ENCODE results near the gene DHX40. TPM values are rescaled to one million over a fixed set of nuclear protein-coding genes. Genes with fewer than 3 reads are reported as not detected.

DHX40 gene
- total and polyA plus RNA-seq, 2 of the 13 experiments (the other 11 are each of a cell fraction or from before 2014, with no cell fraction given), result 22.2 to 37.0 TPM

DNA sequence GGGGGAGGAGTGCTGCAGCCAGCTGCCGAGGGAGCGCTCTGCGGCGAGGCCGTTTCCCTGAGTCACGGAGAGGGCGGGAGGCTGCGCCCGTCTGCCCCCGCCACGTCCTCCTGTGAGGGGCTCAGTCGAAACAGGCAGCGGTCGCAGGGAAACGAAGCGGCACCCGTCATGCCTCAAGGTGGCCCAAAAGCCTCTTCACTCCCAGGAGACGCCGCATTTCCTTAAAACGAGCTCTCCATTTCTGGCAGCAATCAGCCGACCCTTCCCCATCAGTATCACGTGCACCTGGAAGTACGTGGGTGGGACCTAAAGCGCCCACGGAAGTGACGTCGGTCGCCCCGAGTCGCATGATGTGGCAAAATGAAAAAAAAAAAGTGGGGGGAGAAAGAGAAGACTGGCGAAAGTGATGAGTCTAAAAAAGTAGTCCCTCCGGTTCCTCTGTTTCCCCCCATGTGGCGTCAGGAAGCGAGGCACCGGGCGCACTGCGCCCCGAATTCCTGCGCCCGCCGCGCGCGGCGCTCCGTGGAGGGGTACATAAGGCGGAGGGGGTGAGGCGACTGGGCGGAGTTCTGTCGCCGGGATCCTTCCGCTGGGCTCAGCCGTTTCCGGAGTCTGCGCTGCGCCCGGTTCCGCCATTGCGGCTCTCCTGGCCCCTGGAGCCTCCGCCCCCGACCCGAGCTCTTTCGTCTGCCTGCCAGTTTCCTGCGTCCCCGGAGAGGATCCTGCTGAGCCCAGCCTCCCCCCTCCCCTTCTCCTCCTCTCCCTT, 54.1 kb downstream of the DHX40 start, which contains the start of gene CLTC (continued):
- TF ChIP-seq ZNF33B (CRISPR knock-in tag; IDR thresholded peaks at IDR 0.05), result peak; percentile 6; the same call in 1 of the 2 replicates
- peak; percentile 70; the same call in 1 of the 2 replicates for TF ChIP-seq ZNF446 (CRISPR knock-in tag; IDR thresholded peaks at IDR 0.05)
- TF ChIP-seq SOX5 (CRISPR knock-in tag; IDR thresholded peaks at IDR 0.05; ENCODE audit: borderline replicate concordance), result peak; percentile 32; the same call in 1 of the 2 replicates
- no peak; the same call in none of the 2 replicates for TF ChIP-seq ZNF205 (CRISPR knock-in tag; IDR thresholded peaks at IDR 0.05)
- TF ChIP-seq KLF13 (CRISPR knock-in tag; IDR thresholded peaks at IDR 0.05), result 0 out of 2 replicates have a peak, but pooled peaks have one; percentile 75
- TF ChIP-seq HES4 (CRISPR knock-in tag; IDR thresholded peaks at IDR 0.05; ENCODE audit: borderline replicate concordance), result peak; percentile 82
- TF ChIP-seq, protein P1, sequence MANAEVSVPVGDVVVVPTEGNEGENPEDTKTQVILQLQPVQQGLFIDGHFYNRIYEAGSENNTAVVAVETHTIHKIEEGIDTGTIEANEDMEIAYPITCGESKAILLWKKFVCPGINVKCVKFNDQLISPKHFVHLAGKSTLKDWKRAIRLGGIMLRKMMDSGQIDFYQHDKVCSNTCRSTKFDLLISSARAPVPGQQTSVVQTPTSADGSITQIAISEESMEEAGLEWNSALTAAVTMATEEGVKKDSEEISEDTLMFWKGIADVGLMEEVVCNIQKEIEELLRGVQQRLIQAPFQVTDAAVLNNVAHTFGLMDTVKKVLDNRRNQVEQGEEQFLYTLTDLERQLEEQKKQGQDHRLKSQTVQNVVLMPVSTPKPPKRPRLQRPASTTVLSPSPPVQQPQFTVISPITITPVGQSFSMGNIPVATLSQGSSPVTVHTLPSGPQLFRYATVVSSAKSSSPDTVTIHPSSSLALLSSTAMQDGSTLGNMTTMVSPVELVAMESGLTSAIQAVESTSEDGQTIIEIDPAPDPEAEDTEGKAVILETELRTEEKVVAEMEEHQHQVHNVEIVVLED (CRISPR knock-in tag; IDR thresholded peaks at IDR 0.05; ENCODE audit: borderline replicate concordance), result peak; percentile 86
- TF ChIP-seq SAP130 (CRISPR knock-in tag; IDR thresholded peaks at IDR 0.05; ENCODE audit: low read depth), result peak; percentile 92
- TF ChIP-seq, protein P2, sequence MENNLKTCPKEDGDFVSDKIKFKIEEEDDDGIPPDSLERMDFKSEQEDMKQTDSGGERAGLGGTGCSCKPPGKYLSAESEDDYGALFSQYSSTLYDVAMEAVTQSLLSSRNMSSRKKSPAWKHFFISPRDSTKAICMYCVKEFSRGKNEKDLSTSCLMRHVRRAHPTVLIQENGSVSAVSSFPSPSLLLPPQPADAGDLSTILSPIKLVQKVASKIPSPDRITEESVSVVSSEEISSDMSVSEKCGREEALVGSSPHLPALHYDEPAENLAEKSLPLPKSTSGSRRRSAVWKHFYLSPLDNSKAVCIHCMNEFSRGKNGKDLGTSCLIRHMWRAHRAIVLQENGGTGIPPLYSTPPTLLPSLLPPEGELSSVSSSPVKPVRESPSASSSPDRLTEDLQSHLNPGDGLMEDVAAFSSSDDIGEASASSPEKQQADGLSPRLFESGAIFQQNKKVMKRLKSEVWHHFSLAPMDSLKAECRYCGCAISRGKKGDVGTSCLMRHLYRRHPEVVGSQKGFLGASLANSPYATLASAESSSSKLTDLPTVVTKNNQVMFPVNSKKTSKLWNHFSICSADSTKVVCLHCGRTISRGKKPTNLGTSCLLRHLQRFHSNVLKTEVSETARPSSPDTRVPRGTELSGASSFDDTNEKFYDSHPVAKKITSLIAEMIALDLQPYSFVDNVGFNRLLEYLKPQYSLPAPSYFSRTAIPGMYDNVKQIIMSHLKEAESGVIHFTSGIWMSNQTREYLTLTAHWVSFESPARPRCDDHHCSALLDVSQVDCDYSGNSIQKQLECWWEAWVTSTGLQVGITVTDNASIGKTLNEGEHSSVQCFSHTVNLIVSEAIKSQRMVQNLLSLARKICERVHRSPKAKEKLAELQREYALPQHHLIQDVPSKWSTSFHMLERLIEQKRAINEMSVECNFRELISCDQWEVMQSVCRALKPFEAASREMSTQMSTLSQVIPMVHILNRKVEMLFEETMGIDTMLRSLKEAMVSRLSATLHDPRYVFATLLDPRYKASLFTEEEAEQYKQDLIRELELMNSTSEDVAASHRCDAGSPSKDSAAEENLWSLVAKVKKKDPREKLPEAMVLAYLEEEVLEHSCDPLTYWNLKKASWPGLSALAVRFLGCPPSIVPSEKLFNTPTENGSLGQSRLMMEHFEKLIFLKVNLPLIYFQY (CRISPR knock-in tag; IDR thresholded peaks at IDR 0.05; ENCODE audit: borderline replicate concordance), result peak; percentile 45; the same call in 1 of the 2 replicates
- TF ChIP-seq ZFY (CRISPR knock-in tag; IDR thresholded peaks at IDR 0.05), result peak; percentile 88
- peak; percentile 72; the same call in 1 of the 2 replicates for TF ChIP-seq RERE (CRISPR knock-in tag; IDR thresholded peaks at IDR 0.05; ENCODE audit: low read depth)
- TF ChIP-seq, protein P3, sequence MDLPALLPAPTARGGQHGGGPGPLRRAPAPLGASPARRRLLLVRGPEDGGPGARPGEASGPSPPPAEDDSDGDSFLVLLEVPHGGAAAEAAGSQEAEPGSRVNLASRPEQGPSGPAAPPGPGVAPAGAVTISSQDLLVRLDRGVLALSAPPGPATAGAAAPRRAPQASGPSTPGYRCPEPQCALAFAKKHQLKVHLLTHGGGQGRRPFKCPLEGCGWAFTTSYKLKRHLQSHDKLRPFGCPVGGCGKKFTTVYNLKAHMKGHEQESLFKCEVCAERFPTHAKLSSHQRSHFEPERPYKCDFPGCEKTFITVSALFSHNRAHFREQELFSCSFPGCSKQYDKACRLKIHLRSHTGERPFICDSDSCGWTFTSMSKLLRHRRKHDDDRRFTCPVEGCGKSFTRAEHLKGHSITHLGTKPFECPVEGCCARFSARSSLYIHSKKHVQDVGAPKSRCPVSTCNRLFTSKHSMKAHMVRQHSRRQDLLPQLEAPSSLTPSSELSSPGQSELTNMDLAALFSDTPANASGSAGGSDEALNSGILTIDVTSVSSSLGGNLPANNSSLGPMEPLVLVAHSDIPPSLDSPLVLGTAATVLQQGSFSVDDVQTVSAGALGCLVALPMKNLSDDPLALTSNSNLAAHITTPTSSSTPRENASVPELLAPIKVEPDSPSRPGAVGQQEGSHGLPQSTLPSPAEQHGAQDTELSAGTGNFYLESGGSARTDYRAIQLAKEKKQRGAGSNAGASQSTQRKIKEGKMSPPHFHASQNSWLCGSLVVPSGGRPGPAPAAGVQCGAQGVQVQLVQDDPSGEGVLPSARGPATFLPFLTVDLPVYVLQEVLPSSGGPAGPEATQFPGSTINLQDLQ (CRISPR knock-in tag; IDR thresholded peaks at IDR 0.05), result peak; percentile 57; the same call in 1 of the 2 replicates
- TF ChIP-seq ZNF30 (CRISPR knock-in tag; IDR thresholded peaks at IDR 0.05), result peak; percentile 17
- peak; percentile 56; the same call in 1 of the 2 replicates for TF ChIP-seq ZNF451 (CRISPR knock-in tag; IDR thresholded peaks at IDR 0.05)
- TF ChIP-seq ZNF3 (CRISPR knock-in tag; IDR thresholded peaks at IDR 0.05), result peak; percentile 73

All from HepG2 (cell line).